ENCODE results near the gene BIRC6.

The BIRC6 gene

GRCh38 chr2:32399221-32399620 lies 42.4 kb downstream of the BIRC6 start:
- DNase-seq (ENCODE audit: extremely low spot score), result no peak
- no peak for TF ChIP-seq CTCF (IDR thresholded peaks at IDR 0.05; ENCODE audit: control extremely low read depth, extremely low read depth, low read depth, missing control alignments)
- ChIA-PET POLR2A (no interaction called here), CTCF (interaction anchor here (0.8 to 2.0 kb wide), 4 partner anchors 9 to 50 kb away, joined by 3 to 5 read pairs (median 4); no protein-coding TSS in a partner anchor)

GRCh38 chr2:32402091-32402490 lies 45.3 kb downstream of the BIRC6 start:
- TF ChIP-seq CTCF (IDR thresholded peaks at IDR 0.05; ENCODE audit: control extremely low read depth, extremely low read depth, low read depth, missing control alignments), result no peak
- DNase-seq (ENCODE audit: extremely low spot score), result no peak
- ChIA-PET CTCF (interaction anchor here (0.6 kb wide), 1 partner anchor 17 kb away, joined by 3 read pairs; no protein-coding TSS in a partner anchor), POLR2A (no interaction called here)

GRCh38 chr2:32403782-32404181 lies 47.0 kb downstream of the BIRC6 start:
- ChIA-PET POLR2A (no interaction called here), CTCF (no interaction called here)
- no peak for TF ChIP-seq CTCF (IDR thresholded peaks at IDR 0.05; ENCODE audit: control extremely low read depth, extremely low read depth, low read depth, missing control alignments)
- no peak for DNase-seq (ENCODE audit: extremely low spot score)

GRCh38 chr2:32404691-32405090 lies 47.9 kb downstream of the BIRC6 start:
- no peak for DNase-seq (ENCODE audit: extremely low spot score)
- ChIA-PET CTCF (interaction anchor here (2.0 kb wide), 1 partner anchor 25 kb away, joined by 4 read pairs; no protein-coding TSS in a partner anchor), POLR2A (no interaction called here)
- TF ChIP-seq CTCF (IDR thresholded peaks at IDR 0.05; ENCODE audit: control extremely low read depth, extremely low read depth, low read depth, missing control alignments), result no peak

- no peak for DNase-seq (ENCODE audit: extremely low spot score)
- POLR2A ChIA-PET, result no interaction called here
- CTCF ChIA-PET, result no interaction called here
- no peak for TF ChIP-seq CTCF (IDR thresholded peaks at IDR 0.05; ENCODE audit: control extremely low read depth, extremely low read depth, low read depth, missing control alignments)
Observed at GRCh38 chr2:32416519-32416918, 59.7 kb downstream of the BIRC6 start.

- no peak for DNase-seq (ENCODE audit: extremely low spot score)
- ChIA-PET POLR2A (no interaction called here), CTCF (no interaction called here)
- no peak for TF ChIP-seq CTCF (IDR thresholded peaks at IDR 0.05; ENCODE audit: control extremely low read depth, extremely low read depth, low read depth, missing control alignments)
Observed at GRCh38 chr2:32417659-32418058, 60.8 kb downstream of the BIRC6 start.

GRCh38 chr2:32418778-32419177 lies 62.0 kb downstream of the BIRC6 start:
- ChIA-PET CTCF (interaction anchor here (0.7 to 0.9 kb wide), 2 partner anchors 11 to 16 kb away, joined by 3 read pairs; no protein-coding TSS in a partner anchor), POLR2A (interaction anchor here (0.6 kb wide), 1 partner anchor 417 kb away, joined by 4 read pairs; no protein-coding TSS in a partner anchor)
- no peak for TF ChIP-seq CTCF (IDR thresholded peaks at IDR 0.05; ENCODE audit: control extremely low read depth, extremely low read depth, low read depth, missing control alignments)
- no peak for DNase-seq (ENCODE audit: extremely low spot score)
